ENCODE results near the gene AFAP1L2.

The AFAP1L2 gene

GRCh38 chr10:114398587-114399331, 5.5 kb downstream of the AFAP1L2 start:
- peaks cover 30% of the 10 kb centered on the region for H3K4me1 ChIP-seq (ENCODE audit: insufficient read depth, low read length, poor library complexity, severe bottlenecking)
- no peaks in the 10 kb centered on the region for H4K20me1 ChIP-seq (ENCODE audit: insufficient read depth, low read length, poor library complexity, severe bottlenecking)
- no peaks in the 10 kb centered on the region for H3K36me3 ChIP-seq (ENCODE audit: insufficient read depth, low read length)
- no peaks in the 10 kb centered on the region for H3K9me2 ChIP-seq (replicated peaks; ENCODE audit: low read depth, low read length)
- H3K9me3 ChIP-seq (ENCODE audit: insufficient read depth, low read depth, low read length), result no peaks in the 10 kb centered on the region
- no peak overlapping the region for H3K9ac ChIP-seq (ENCODE audit: low read depth, low read length, poor library complexity, severe bottlenecking)
- H3F3A ChIP-seq (ENCODE audit: low read depth), result no peaks in the 10 kb centered on the region
- H3K79me2 ChIP-seq (ENCODE audit: insufficient read depth, low read length), result no peaks in the 10 kb centered on the region
- no peaks in the 10 kb centered on the region for H3K27me3 ChIP-seq (ENCODE audit: insufficient read depth, low read length, poor library complexity, severe bottlenecking)
- no peak overlapping the region for H2AFZ ChIP-seq (ENCODE audit: low read length)
- TF ChIP-seq, protein P1, sequence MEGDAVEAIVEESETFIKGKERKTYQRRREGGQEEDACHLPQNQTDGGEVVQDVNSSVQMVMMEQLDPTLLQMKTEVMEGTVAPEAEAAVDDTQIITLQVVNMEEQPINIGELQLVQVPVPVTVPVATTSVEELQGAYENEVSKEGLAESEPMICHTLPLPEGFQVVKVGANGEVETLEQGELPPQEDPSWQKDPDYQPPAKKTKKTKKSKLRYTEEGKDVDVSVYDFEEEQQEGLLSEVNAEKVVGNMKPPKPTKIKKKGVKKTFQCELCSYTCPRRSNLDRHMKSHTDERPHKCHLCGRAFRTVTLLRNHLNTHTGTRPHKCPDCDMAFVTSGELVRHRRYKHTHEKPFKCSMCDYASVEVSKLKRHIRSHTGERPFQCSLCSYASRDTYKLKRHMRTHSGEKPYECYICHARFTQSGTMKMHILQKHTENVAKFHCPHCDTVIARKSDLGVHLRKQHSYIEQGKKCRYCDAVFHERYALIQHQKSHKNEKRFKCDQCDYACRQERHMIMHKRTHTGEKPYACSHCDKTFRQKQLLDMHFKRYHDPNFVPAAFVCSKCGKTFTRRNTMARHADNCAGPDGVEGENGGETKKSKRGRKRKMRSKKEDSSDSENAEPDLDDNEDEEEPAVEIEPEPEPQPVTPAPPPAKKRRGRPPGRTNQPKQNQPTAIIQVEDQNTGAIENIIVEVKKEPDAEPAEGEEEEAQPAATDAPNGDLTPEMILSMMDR (conservative IDR thresholded peaks at IDR 0.05; ENCODE audit: low read length), result no peak
- TF ChIP-seq EZH2phosphoT487 (IDR thresholded peaks at IDR 0.05; ENCODE audit: borderline replicate concordance), result no peak
- no peak overlapping the region for H3K4me2 ChIP-seq (ENCODE audit: low read depth, low read length, poor library complexity, severe bottlenecking)
- H3K4me3 ChIP-seq (ENCODE audit: low read length, poor library complexity, severe bottlenecking), result no peak overlapping the region

- no peaks in the 10 kb centered on the region for H3K79me2 ChIP-seq (ENCODE audit: insufficient read depth, low read length)
- no peaks in the 10 kb centered on the region for H4K20me1 ChIP-seq (ENCODE audit: insufficient read depth, low read length, poor library complexity, severe bottlenecking)
- H3K9ac ChIP-seq (ENCODE audit: low read depth, low read length, poor library complexity, severe bottlenecking), result no peak overlapping the region
- no peaks in the 10 kb centered on the region for H3K9me2 ChIP-seq (replicated peaks; ENCODE audit: low read depth, low read length)
- no peaks in the 10 kb centered on the region for H3K9me3 ChIP-seq (ENCODE audit: insufficient read depth, low read depth, low read length)
- H3F3A ChIP-seq (ENCODE audit: low read depth), result no peaks in the 10 kb centered on the region
- peaks cover 30% of the 10 kb centered on the region for H3K4me1 ChIP-seq (ENCODE audit: insufficient read depth, low read length, poor library complexity, severe bottlenecking)
- peak overlapping the region; percentile 22; the same call in 1 of the 2 replicates for H2AFZ ChIP-seq (ENCODE audit: low read length)
- no peaks in the 10 kb centered on the region for H3K27me3 ChIP-seq (ENCODE audit: insufficient read depth, low read length, poor library complexity, severe bottlenecking)
- no peak overlapping the region for H3K4me3 ChIP-seq (ENCODE audit: low read length, poor library complexity, severe bottlenecking)
- no peaks in the 10 kb centered on the region for H3K36me3 ChIP-seq (ENCODE audit: insufficient read depth, low read length)
- peak overlapping the region; percentile 33 for H3K4me2 ChIP-seq (ENCODE audit: low read depth, low read length, poor library complexity, severe bottlenecking)
- TF ChIP-seq, protein P1 (conservative IDR thresholded peaks at IDR 0.05; ENCODE audit: low read length), result peak; percentile 34; the same call in 1 of the 2 replicates
- no peak for TF ChIP-seq EZH2phosphoT487 (IDR thresholded peaks at IDR 0.05; ENCODE audit: borderline replicate concordance)
Measured at GRCh38 chr10:114397651-114398145, 6.6 kb downstream of the AFAP1L2 start.

DNA sequence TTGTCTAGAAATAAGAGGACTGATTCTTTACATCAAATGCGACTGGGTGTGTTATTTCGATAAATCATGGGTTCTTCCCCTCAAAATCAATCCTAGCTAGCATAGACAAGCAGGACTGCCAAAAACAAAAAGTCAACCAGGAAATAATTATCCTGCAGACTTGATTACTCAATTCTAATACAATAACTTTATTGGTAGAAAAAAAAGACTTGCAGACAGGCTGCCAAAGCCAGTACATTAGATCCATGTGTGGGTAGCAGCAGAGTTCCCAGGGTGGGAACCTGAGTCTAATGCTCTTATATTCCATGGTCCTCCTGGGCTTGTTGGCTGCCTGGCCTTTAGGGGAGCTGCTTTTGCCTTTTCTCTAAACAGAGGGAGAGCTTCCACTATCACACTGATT, 7.8 kb downstream of the AFAP1L2 start:
- no peak overlapping the region for H3K4me2 ChIP-seq (ENCODE audit: low read depth, low read length, poor library complexity, severe bottlenecking)
- H3K9me3 ChIP-seq (ENCODE audit: insufficient read depth, low read depth, low read length), result no peaks in the 10 kb centered on the region
- no peaks in the 10 kb centered on the region for H3K79me2 ChIP-seq (ENCODE audit: insufficient read depth, low read length)
- H4K20me1 ChIP-seq (ENCODE audit: insufficient read depth, low read length, poor library complexity, severe bottlenecking), result no peaks in the 10 kb centered on the region
- no peaks in the 10 kb centered on the region for H3K9me2 ChIP-seq (replicated peaks; ENCODE audit: low read depth, low read length)
- H3K9ac ChIP-seq (ENCODE audit: low read depth, low read length, poor library complexity, severe bottlenecking), result no peak overlapping the region
- H3K4me1 ChIP-seq (ENCODE audit: insufficient read depth, low read length, poor library complexity, severe bottlenecking), result peaks cover 30% of the 10 kb centered on the region
- H3K27me3 ChIP-seq (ENCODE audit: insufficient read depth, low read length, poor library complexity, severe bottlenecking), result no peaks in the 10 kb centered on the region
- peak overlapping the region; percentile 25; the same call in 1 of the 2 replicates for H2AFZ ChIP-seq (ENCODE audit: low read length)
- H3F3A ChIP-seq (ENCODE audit: low read depth), result no peaks in the 10 kb centered on the region
- TF ChIP-seq, protein P1 (conservative IDR thresholded peaks at IDR 0.05; ENCODE audit: low read length), result no peak
- TF ChIP-seq EZH2phosphoT487 (IDR thresholded peaks at IDR 0.05; ENCODE audit: borderline replicate concordance), result no peak
- H3K36me3 ChIP-seq (ENCODE audit: insufficient read depth, low read length), result no peaks in the 10 kb centered on the region
- H3K4me3 ChIP-seq (ENCODE audit: low read length, poor library complexity, severe bottlenecking), result no peak overlapping the region
